Measurements from ENCODE around the gene OS9. TPM values are rescaled to one million over a fixed set of nuclear protein-coding genes. Genes with fewer than 3 reads are reported as not detected.

OS9 gene
- total and polyA plus RNA-seq, 9 of the 15 experiments (the other 6 are each of a cell fraction or from before 2014, with no cell fraction given): 4.6 to 105 (median 89.5) TPM

- no TSS peak for BruUV-seq (replicated peaks)
- Histone ChIP-seq H3K79me2 (ENCODE audit: control insufficient read depth, insufficient read depth, low read length) (peaks cover 39% of the 10 kb centered on the region), H2AFZ (ENCODE audit: low read depth, low read length) (peak within 1 kb of the TSS; percentile 68), H3K36me3 (ENCODE audit: control insufficient read depth, insufficient read depth, low read length) (peaks cover 34% of the 10 kb centered on the region), H3K27me3 (ENCODE audit: control insufficient read depth in 2 of 2, insufficient read depth in 2 of 2, low read length in 2 of 2) (no peaks in the 10 kb centered on the region), H3K4me3 (peak within 1 kb of the TSS; percentile 50), H3K9ac (ENCODE audit: insufficient read depth in 1 of 2, low read depth in 2 of 2, low read length in 2 of 2) (peak within 1 kb of the TSS; percentile 62 to 90), H4K20me1 (replicated peaks; ENCODE audit: control insufficient read depth, insufficient read depth, low read length) (no peaks in the 10 kb centered on the region), H3K4me1 (replicated peaks in 1 of 2; ENCODE audit: control insufficient read depth in 2 of 2, insufficient read depth in 2 of 2, low read length in 2 of 2) (peaks cover 40 to 41% of the 10 kb centered on the region in 2 experiments), H3K9me1 (ENCODE audit: control insufficient read depth, insufficient read depth, low read length) (no peaks in the 10 kb centered on the region), H3K4me2 (ENCODE audit: insufficient read depth, low read length) (peak within 1 kb of the TSS; percentile 94), H3K9me3 (replicated peaks; ENCODE audit: control insufficient read depth, insufficient read depth, low read depth, low read length) (no peaks in the 10 kb centered on the region), H3K27ac (ENCODE audit: extremely low read depth, low read depth, low read length) (peak within 1 kb of the TSS; percentile 71)
- ChIA-PET CTCF (ENCODE audit: low intra/inter-chr PET ratio) (no interaction called here), POLR2A (interaction anchor here (0.9 to 1.0 kb wide), 4 partner anchors 9 to 21 kb away, joined by 3 to 5 read pairs (median 3); partner anchors contain the start of genes EEF1AKMT3 and METTL1)
- in situ Hi-C loops (cut with MboI) (no loop called here), intact Hi-C loops (cut with micrococcal nuclease) (no loop called here)
- FAIRE-seq (no peak), ATAC-seq (peak; percentile 60), DNase-seq (ENCODE audit: extremely low read depth in 1 of 4, low spot score in 3 of 4) (peak; percentile 86 to 89 (median 87))
- 6% methylated on average over 6 of the region's 41 CpGs for WGBS (ENCODE audit: insufficient coverage, low coverage, missing lambda C conversion rate)
- TF ChIP-seq HNRNPUL1 (IDR thresholded peaks at IDR 0.05; ENCODE audit: low read length): no peak
- no peak for TF ChIP-seq SRSF3 (IDR thresholded peaks at IDR 0.05; ENCODE audit: insufficient read depth, low read length)
- no peak for TF ChIP-seq NONO (IDR thresholded peaks at IDR 0.05; ENCODE audit: low read depth in 2 of 2, low read length in 1 of 2)
- TF ChIP-seq ZNF561 (CRISPR knock-in tag; conservative IDR thresholded peaks at IDR 0.05): no peak
- TF ChIP-seq ZNF239 (CRISPR knock-in tag; IDR thresholded peaks at IDR 0.05): no peak
- no peak for TF ChIP-seq ESRRB (CRISPR knock-in tag; IDR thresholded peaks at IDR 0.05; ENCODE audit: borderline replicate concordance)
- TF ChIP-seq XRCC5 (IDR thresholded peaks at IDR 0.05; ENCODE audit: low read depth, low read length): no peak
- no peak for TF ChIP-seq TGIF2 (CRISPR knock-in tag; IDR thresholded peaks at IDR 0.05)
- no peak for TF ChIP-seq IRF2 (CRISPR knock-in tag; IDR thresholded peaks at IDR 0.05)
- no peak for TF ChIP-seq ZFP91 (CRISPR knock-in tag; IDR thresholded peaks at IDR 0.05)
- no peak for TF ChIP-seq ZNF584 (CRISPR knock-in tag; IDR thresholded peaks at IDR 0.05; ENCODE audit: low read depth)
- TF ChIP-seq MED1 (CRISPR knock-in tag; IDR thresholded peaks at IDR 0.05; ENCODE audit: borderline replicate concordance): no peak
- TF ChIP-seq PRDM10 (IDR thresholded peaks at IDR 0.05; ENCODE audit: partially characterized antibody): peak; percentile 59
- TF ChIP-seq TAF1 (IDR thresholded peaks at IDR 0.05; ENCODE audit: control insufficient read depth, extremely low read depth, insufficient read depth, low read length, severe bottlenecking): no peak
- TF ChIP-seq MTA2 (IDR thresholded peaks at IDR 0.05; ENCODE audit: low read depth): no peak
- TF ChIP-seq ZNF232 (CRISPR knock-in tag; IDR thresholded peaks at IDR 0.05): no peak
- no peak for TF ChIP-seq BMI1 (IDR thresholded peaks at IDR 0.05; ENCODE audit: low read length)
- no peak for TF ChIP-seq NCOA4 (IDR thresholded peaks at IDR 0.05; ENCODE audit: partially characterized antibody)
These were observed 60.7 kb downstream of the OS9 start, which contains the start of gene MARCHF9 for GRCh38 chr12:57754411-57755193. MARCHF9 (plus strand) TSS chr12:57755103; CDS start chr12:57755529, 426 bp downstream.
